ENCODE data around the gene CUL4A.
"Not testable (repeated sequence)": the region's sequence is repeated elsewhere in the genome, so short reads cannot be mapped to it uniquely, and the experiment has no call there.

CUL4A gene

DNA sequence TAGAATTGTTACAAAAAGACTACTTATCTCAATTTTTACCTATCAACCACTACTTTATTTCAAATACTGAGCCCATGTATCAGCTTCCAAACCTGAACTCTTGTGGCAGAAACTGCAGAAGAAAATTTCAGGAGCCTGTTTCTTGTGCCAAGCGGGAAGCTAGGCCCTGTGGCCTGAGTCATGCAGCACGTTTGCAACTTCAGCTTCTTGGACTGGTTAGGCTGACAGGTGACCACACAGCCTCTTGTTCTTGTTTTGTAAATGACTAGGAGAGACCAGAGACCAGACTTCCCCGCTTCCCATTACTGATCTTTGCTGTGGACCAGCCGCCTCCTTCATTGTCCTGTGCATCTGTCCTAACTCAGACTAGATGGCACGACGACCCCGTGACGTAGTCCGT, 84.3 kb downstream of the CUL4A start:
- DNase-seq, result no peak

DNA sequence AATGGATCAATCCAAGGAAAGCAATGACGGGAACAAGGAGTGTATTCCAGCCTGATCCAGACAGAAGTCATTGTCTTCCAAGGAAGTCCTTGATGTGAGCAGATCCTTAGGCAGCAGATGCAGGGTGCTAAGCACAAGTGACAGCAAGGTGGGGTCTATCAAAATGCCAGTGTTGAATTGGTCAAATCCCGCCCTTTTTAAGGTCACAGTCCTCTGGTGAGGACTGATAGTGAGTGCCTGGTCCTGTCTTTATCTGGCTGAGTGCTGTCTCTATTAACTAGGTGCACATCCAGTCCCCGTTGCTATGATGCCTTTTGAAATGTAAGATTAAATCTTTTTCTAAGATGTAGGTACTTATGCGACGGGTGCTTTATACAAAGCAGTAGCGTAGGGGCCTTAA, 86.4 kb downstream of the CUL4A start:
- DNase-seq, result no peak

DNA sequence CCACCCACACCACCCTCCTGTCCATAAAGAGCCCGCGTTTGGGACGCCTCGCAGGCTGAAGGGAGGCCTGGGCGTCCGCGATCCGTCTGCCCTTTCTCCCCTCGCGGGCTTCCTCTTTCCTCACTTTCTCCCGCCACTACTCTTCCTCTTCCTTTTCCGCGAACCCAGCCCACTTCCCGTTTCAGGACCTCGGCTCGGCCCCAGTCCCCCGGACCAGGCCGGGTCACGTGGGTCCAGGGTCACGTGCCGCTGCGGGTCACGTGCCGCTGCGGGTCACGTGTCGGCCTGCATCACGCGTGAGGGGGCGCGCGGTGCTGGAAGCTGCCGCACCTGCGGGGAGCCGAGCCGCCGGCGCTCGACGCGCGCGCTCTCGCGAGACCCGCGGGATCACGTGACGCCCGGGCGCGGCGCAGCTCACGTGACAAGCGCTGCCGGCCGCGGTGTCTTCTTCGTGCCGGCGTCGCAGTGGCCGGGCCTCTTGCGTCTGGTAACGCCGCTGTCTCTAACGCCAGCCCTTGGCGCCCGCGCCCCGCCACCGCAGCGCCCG, 87.5 kb downstream of the CUL4A start, which contains the start of gene LAMP1:
Gene LAMP1, plus strand, starts transcription at position 417 of the 547 bp plus-strand sequence. CDS start 196 bp downstream, outside the sequence.
- DNase-seq, result peak; percentile 99

DNA sequence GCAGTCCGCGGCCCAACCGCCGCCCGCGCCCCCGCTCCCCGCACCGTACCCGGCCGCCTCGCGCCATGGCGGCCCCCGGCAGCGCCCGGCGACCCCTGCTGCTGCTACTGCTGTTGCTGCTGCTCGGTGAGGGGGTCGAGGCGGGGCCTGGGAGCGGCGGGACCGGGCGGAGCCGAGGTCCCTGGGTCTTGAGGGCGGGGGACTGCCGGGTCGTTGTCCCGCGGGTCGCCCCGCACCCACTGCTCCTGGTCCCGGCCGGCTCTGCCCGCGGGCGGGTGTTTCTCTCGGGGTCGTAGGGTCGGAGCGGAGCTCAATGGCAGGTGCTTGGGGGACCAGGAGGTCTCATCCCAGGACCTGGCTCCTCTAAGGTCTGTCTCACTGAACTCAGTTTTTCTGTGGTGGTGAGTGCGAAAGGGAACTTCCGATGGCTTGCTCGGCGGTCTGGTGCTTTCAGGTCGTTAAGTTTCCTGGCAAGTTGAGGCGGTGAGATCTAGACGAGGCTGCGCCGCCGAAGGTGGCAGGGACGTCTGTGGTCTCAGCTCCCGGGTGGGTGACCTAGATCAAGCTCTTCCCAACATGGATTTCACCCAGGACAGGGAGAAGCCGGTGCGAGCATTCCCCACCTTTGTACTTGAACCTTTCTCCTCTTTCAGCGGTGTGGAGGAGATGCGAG, 88.1 kb downstream of the CUL4A start:
- DNase-seq, result peak; percentile 82

DNA sequence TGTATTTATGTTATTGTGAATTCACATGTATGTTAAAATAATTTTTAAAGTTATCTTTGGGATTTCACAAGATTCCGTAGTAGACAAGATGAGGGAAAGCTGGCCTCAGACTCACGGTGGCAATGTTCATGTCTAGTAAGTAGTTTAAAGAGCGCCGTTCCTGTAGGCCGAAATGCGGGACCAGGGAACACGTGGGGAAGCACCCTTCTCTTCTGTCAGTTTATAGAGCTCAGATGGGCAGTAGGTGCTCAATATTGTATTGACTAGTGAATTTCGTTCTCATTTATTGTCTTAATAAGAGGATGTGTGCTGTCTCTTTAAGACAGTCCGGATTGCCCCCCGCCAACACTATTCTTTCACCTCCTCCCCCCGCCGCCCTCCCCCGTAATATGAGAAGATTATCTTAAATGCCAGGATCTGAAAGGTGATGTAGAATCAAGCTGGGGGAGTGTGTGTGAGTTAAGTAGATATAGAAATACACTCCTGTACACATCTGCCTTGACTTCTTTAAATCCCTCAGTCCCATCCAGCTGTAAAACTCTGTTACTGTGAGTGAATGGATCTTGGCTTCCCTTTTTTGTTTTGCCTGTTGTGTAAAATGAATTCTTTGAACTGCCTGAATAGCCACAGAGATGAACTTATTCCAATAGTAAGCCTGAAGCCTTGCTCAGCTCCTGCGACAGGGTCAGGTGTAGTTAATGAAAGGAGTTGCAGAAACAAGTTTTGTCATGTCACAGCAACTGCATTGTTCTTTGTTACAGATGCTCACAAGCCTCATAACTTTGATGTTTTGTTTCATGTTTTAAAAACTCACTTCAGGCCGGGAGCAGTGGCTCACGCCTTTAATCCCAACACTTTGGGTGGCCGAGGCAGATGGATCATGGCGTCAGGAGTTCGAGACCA, 88.9 kb downstream of the CUL4A start:
- no peak for DNase-seq

DNA sequence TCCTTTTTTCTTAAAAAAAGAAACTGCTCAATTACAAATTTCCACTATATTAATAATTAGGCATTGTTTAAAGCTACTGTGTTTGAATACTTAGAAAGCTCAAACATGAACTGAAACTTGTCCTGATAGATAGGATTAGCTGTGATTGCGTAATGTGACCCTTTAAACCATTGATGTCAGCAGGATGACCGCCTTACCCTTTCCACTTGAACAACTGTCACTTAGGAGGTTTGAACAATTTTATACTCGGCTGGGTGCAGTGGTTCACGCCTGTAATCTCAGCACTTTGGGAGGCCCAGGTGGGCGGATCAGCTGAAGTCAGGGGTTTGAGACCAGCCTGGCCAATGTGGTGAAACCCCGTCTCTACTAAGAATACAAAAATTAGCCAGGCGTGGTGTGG, 90.5 kb downstream of the CUL4A start:
- DNase-seq, result no peak

DNA sequence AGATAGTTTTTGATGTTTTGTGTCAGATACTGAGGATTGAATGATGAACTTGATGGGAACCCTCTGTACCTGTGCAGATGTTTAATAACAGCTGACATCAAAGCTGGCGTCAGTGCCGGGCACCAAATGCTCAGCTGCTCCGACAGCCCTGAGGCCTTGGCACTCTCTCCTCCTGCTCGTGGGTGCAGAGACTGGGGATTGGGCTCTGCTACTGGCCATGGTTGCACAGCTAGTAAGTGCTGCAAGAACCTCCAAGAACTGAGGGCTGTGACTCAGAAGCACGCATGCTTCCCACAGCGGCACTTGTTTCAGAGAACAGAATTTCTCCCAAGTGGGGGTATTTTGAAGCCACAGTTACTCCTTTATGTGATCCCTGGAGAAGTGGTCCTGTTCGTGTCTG, 93.6 kb downstream of the CUL4A start:
- DNase-seq, result no peak

DNA sequence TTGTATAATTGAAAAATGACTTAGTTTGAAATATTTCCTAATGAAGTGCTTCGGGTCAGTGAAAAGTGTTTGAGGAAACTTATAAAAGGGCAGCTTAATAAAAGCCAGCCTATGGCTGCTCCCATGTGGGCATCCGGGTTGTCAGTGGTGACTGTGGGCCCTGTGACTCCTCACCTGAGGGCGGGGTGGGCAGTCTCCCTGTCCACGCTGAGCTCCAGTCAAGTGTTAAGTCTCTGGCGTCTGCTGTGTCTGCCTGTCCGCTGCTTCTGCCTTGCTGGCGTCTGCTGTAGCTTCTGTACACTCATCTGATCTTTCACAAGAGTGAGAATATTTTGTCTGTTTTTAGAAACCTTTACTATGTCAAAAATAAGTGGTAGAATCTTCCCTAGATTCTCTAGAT, 94.7 kb downstream of the CUL4A start:
- no peak for DNase-seq

DNA sequence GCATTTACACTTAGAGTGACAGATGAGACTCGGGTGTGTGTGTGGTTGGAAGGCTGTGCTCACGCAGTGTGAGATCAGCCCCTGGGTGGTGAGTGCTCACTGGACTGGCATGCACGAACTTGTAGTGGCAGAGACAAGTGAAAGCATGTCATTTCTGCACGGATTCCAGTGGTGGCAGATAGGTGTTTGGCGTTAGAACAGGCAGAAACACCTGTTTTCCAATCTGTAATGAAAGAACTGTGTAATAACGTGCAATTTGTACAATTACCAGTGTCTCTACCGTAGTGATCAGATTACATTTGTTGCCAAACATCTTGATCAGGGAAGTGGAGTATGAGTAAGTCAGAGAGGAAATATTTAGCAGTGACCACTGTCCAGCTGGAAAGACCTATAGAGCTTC, 95.8 kb downstream of the CUL4A start:
- no peak for DNase-seq

DNA sequence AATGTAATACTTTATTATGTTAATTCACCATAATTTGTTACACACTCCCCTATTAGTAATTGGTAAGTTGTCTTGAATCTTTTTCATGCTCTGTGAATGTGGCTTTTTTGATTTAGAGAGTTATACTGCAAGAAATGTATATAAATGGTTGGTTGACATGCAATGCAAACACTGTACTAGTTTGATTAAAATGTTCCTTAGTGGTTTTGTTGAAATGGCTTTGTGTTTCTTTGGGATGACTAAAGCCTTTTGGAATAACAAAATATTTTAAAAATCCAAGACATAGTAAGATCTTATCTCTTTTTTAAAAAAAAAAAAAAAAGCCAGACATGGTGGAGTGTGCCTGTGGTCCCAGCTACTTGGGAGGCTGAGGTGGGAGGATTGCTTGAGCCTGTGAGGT, 98.1 kb downstream of the CUL4A start:
- DNase-seq, result no peak

DNA sequence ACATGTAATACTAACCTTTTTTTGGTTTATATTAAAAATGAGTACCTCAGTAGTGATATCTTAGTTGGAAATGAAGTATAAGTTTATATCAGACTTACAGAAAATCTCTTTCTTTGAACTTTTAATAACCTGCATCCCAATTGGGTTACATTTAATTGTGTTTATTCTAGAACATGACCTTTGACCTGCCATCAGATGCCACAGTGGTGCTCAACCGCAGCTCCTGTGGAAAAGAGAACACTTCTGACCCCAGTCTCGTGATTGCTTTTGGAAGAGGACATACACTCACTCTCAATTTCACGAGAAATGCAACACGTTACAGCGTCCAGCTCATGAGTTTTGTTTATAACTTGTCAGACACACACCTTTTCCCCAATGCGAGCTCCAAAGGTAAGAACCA, 100.1 kb downstream of the CUL4A start:
- DNase-seq, result no peak

DNA sequence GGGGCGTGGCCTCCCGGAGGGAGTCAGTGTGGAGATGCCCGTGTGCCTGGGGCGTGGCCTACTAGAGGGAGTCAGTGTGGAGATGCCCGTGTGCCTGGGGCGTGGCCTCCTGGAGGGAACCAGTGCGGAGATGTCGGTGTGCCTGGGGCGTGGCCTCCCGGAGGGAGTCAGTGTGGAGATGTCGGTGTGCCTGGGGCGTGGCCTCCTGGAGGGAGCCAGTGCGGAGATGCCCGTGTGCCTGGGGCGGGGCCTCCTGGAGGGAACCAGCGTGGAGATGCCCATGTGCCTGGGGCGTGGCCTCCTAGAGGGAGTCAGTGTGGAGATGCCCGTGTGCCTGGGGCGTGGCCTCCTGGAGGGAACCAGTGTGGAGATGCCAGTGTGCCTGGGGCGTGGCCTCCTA, 104.7 kb downstream of the CUL4A start:
- not testable (repeated sequence) for DNase-seq

DNA sequence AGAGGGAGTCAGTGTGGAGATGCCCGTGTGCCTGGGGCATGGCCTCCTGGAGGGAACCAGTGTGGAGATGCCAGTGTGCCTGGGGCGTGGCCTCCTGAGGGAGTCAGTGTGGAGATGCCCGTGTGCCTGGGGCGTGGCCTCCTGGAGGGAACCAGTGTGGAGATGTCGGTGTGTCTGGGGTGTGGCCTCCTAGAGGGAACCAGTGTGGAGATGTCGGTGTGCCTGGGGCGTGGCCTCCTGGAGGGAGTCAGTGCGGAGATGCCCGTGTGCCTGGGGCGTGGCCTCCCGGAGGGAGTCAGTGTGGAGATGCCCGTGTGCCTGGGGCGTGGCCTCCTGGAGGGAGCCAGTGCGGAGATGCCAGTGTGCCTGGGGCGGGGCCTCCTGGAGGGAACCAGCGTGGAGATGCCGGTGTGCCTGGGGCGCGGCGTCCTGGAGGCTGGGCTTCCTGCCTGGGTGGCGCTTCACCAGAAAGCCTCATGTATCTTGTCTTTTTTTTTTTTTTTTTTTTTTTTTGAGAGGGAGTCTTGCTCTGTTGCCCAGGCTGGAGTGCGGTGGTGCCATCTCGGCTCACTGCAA, 105.6 kb downstream of the CUL4A start:
- DNase-seq, result not testable (repeated sequence)

DNA sequence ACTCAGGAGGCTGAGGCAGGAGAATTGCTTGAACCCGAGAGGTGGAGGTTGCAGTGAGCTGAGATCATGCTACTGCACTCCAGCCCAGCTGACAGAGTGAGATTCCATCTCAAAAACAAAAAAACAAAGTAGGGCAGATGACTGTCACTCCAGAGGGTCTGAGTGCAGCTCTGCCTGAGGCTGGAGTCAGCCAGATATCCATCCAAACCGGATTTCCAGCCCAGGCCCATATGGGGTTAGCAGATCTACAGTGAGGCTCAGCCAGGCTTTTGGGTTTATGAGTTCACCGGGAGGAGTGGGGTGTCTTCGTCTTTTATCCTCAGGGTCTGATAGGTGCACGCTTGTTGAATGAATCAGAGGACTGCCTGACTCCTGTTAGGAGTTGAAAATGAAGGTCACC, 106.6 kb downstream of the CUL4A start:
- DNase-seq, result no peak

All from activated effector memory CD4-positive, alpha-beta T cell treated with anti-CD3 and anti-CD28 coated beads, Interleukin-2, amount 50 U/mL, for 16 hours (primary cell).